HCT116 (cell line): Measurements from ENCODE around the gene LTC4S. TPM values are rescaled to one million over a fixed set of nuclear protein-coding genes. Genes with fewer than 3 reads are reported as not detected.

Source experiments
- ATAC-seq: fragments of 200-7000 bp; cut with Tn5 transposase; 2 replicates; pipeline ENCODE4 v1.9.1; 2020; ENCODE audit warnings: mild to moderate bottlenecking, moderate library complexity
- BruUV-seq: library from RNA; stranded (reverse); fragments of 400-500 nt; replicated peaks from 2 replicates; lab custom pipeline; 2021; lab: Mats Ljungman, UMichigan
- CTCF ChIA-PET: fragments of 300-600 bp; sonication (Branson Sonifier 250); formaldehyde crosslinking; loops from one replicate; lab custom pipeline; 2021; ENCODE audit warnings: antibody characterized with exemption; lab: Charles Lee
- POLR2A ChIA-PET: fragments of 300-600, 350-600 bp; sonication (Branson Sonifier 250); formaldehyde crosslinking; loops from one replicate; lab custom pipeline; 2021; ENCODE audit warnings: antibody characterized with exemption; lab: Charles Lee
- RAD21 ChIA-PET, 2 experiments: fragments of 300-600 bp; sonication (Branson Sonifier 250); formaldehyde crosslinking; loops; one replicate each; lab custom pipeline; 2023; ENCODE audit warnings: low total read pairs in 2 of 2; ENCODE audit not compliant: uncharacterized antibody in 2 of 2, unreplicated experiment in 2 of 2, low non-redundant PET in 1 of 2; lab: Charles Lee
- DNase-seq: peaks from one replicate; pipeline ENCODE4 v3.0.0-alpha.2; 2010; ENCODE audit warnings: low read depth, low spot score
- H2AFZ ChIP-seq: fragments of 200-600 bp; shearing (Covaris generic), sonication (generic); 2 replicates; pipeline ENCODE4 v1.6.1; 2017; ENCODE audit warnings: low read depth, mixed run types, mixed read lengths, antibody characterized with exemption, low read length; ENCODE audit not compliant: poor library complexity, severe bottlenecking
- H3K27ac ChIP-seq: 2 replicates; pipeline ENCODE4 v1.5.1; 2012; ENCODE audit warnings: low read depth, low read length
- H3K27me3 ChIP-seq: fragments of 200-600 bp; sonication (generic); 2 replicates; pipeline ENCODE4 v1.6.1; 2016; ENCODE audit warnings: mixed run types, low read length, mixed read lengths; ENCODE audit not compliant: insufficient read depth
- H3K36me3 ChIP-seq, 2 experiments: fragments of 200-500 bp in 1 of 2; fragments of 200-600 bp in 1 of 2; sonication (Bioruptor generic) in 1 of 2; sonication (generic) in 1 of 2; 2 replicates each; pipeline versions ENCODE4 v1.5.1 to v1.6.1; 2014 to 2016; ENCODE audit warnings: low read length in 2 of 2, inconsistent platforms in 1 of 2, mixed read lengths in 1 of 2, mixed run types in 1 of 2; ENCODE audit not compliant: insufficient read depth in 2 of 2, control insufficient read depth in 1 of 2
- H3K4me1 ChIP-seq, 2 experiments: fragments of 200-600 bp in 1 of 2; sonication (generic) in 1 of 2; 2 replicates each; pipeline versions ENCODE4 v1.5.1 to v1.6.1; 2012 to 2017; ENCODE audit warnings: low read length in 2 of 2, inconsistent platforms in 1 of 2, mild to moderate bottlenecking in 1 of 2, mixed read lengths in 1 of 2, mixed run types in 1 of 2, moderate library complexity in 1 of 2; ENCODE audit not compliant: insufficient read depth in 2 of 2, control insufficient read depth in 1 of 2
- H3K4me2 ChIP-seq: fragments of 200-600 bp; sonication (generic); 2 replicates; pipeline ENCODE4 v1.6.1; 2017; ENCODE audit warnings: mixed run types, low read length, mixed read lengths
- H3K4me3 ChIP-seq, 2 experiments: fragments of 200-600 bp in 1 of 2; sonication (generic) in 1 of 2; replicated peaks in 1 of 2; 2 replicates each; pipeline ENCODE4 v1.5.1; 2011 to 2016; ENCODE audit warnings: low read length in 2 of 2, control low read depth in 1 of 2, low read depth in 1 of 2, mild to moderate bottlenecking in 1 of 2, mixed read lengths in 1 of 2, mixed run types in 1 of 2
- H3K79me2 ChIP-seq: fragments of 200-600 bp; sonication (generic); 2 replicates; pipeline ENCODE4 v1.6.1; 2017; ENCODE audit warnings: mild to moderate bottlenecking, mixed run types, low read length, moderate library complexity, mixed read lengths; ENCODE audit not compliant: insufficient read depth
- H3K9ac ChIP-seq: fragments of 200-600 bp; sonication (generic); 2 replicates; pipeline ENCODE4 v1.6.1; 2016; ENCODE audit warnings: low read length, mixed read lengths
- H3K9me2 ChIP-seq: fragments of 200-600 bp; sonication (generic), shearing (Covaris generic); 2 replicates; pipeline ENCODE4 v1.6.1; 2017; ENCODE audit warnings: mixed run types, mild to moderate bottlenecking, moderate library complexity; ENCODE audit not compliant: insufficient read depth
- H3K9me3 ChIP-seq, 2 experiments: fragments of 200-500 bp in 1 of 2; fragments of 200-600 bp in 1 of 2; sonication (Bioruptor generic) in 1 of 2; sonication (generic) in 1 of 2; 2 replicates each; pipeline ENCODE4 v1.6.1; 2014 to 2017; ENCODE audit warnings: low read length in 2 of 2, mixed read lengths in 2 of 2, inconsistent platforms in 1 of 2, low read depth in 1 of 2, mild to moderate bottlenecking in 1 of 2, mixed run types in 1 of 2, moderate library complexity in 1 of 2; ENCODE audit not compliant: control insufficient read depth in 1 of 2, insufficient read depth in 1 of 2
- H4K20me1 ChIP-seq: fragments of 200-600 bp; sonication (generic), shearing (Covaris generic); 2 replicates; pipeline ENCODE4 v1.6.1; 2017; ENCODE audit warnings: mixed run types, mild to moderate bottlenecking, moderate library complexity; ENCODE audit not compliant: insufficient read depth
- CBX3 ChIP-seq: IDR thresholded peaks from 2 replicates; pipeline ENCODE4 v1.6.1; 2012; ENCODE audit warnings: low read depth
- CEBPB ChIP-seq: IDR thresholded peaks from 2 replicates; pipeline ENCODE4 v1.6.1; 2012; ENCODE audit warnings: low read depth
- EGR1 ChIP-seq: IDR thresholded peaks from 2 replicates; pipeline ENCODE4 v1.6.1; 2012; ENCODE audit warnings: low read depth
- EZH2phosphoT487 ChIP-seq: fragments of 200-600 bp; IDR thresholded peaks from 2 replicates; pipeline ENCODE4 v1.6.1; 2018; ENCODE audit warnings: antibody characterized with exemption, borderline replicate concordance
- MAX ChIP-seq: IDR thresholded peaks from 2 replicates; pipeline ENCODE4 v1.6.1; 2012
- POLR2A ChIP-seq: IDR thresholded peaks from 2 replicates; pipeline ENCODE4 v1.7.0; 2011; ENCODE audit warnings: borderline replicate concordance; ENCODE audit not compliant: insufficient read depth, insufficient read length; ENCODE audit errors: extremely low read depth
- RAD21 ChIP-seq: IDR thresholded peaks from 2 replicates; pipeline ENCODE4 v1.6.1; 2012; ENCODE audit warnings: low read depth, mild to moderate bottlenecking
- TCF7L2 ChIP-seq: IDR thresholded peaks from 2 replicates; pipeline ENCODE4 v1.7.0; 2011; ENCODE audit warnings: borderline replicate concordance, inconsistent platforms; ENCODE audit not compliant: insufficient read depth, insufficient read length; ENCODE audit errors: extremely low read depth
- ZBTB33 ChIP-seq: IDR thresholded peaks from 2 replicates; pipeline ENCODE4 v1.6.1; 2011; ENCODE audit warnings: mild to moderate bottlenecking, low read length, moderate library complexity; ENCODE audit not compliant: insufficient replicate concordance; ENCODE audit errors: extremely low read depth
- ZFX ChIP-seq: fragments of 450-650 bp; IDR thresholded peaks from 2 replicates; pipeline ENCODE4 v1.6.1; 2017
- intact Hi-C: fragments of 100-400 bp; cut with micrococcal nuclease; formaldehyde crosslinking; loops from 2 replicates; pipeline ENCODE4 v1.10.0; 2022
- total RNA-seq: library from RNA; stranded (reverse); gene quantifications from one replicate; pipeline ENCODE4 v1.2.1, GENCODE V29; 2021; ENCODE audit not compliant: unreplicated experiment
- TF ChIP-seq, protein P1 (sequence below): IDR thresholded peaks from 2 replicates; pipeline ENCODE4 v1.6.1; 2012
- TF ChIP-seq, protein P2 (sequence below): IDR thresholded peaks from 2 replicates; pipeline ENCODE4 v1.6.1; 2012; ENCODE audit warnings: low read depth

LTC4S gene
- total RNA-seq, 1 experiment from 2014 or later, result 5.0 TPM

GRCh38 chr5:179767496-179768100, 26.2 kb upstream of the LTC4S start:
- Histone ChIP-seq H3K9me2 (no peaks in the 10 kb centered on the region), H3K9ac (no peak overlapping the region), H4K20me1 (peaks cover 9% of the 10 kb centered on the region; the same call in 1 of the 2 replicates), H3K4me2 (no peak overlapping the region), H3K27me3 (no peaks in the 10 kb centered on the region), H2AFZ (no peak overlapping the region), H3K79me2 (peaks cover 52% of the 10 kb centered on the region), H3K9me3 (no peaks in the 10 kb centered on the region), H3K27ac (no peak overlapping the region), H3K36me3 (peaks cover 34 to 35% of the 10 kb centered on the region in 2 experiments; a peak in 3 of 4 replicates), H3K4me1 (peaks cover 10 to 18% of the 10 kb centered on the region in 2 experiments), H3K4me3 (no peak overlapping the region)
- DNase-seq (no peak), ATAC-seq (no peak)
- TF ChIP-seq EZH2phosphoT487, result no peak
- no peak for TF ChIP-seq ZFX
- no peak for TF ChIP-seq TCF7L2
- no peak for TF ChIP-seq CEBPB
- TF ChIP-seq POLR2A, result no peak
- TF ChIP-seq MAX, result no peak
- TF ChIP-seq, protein P1, sequence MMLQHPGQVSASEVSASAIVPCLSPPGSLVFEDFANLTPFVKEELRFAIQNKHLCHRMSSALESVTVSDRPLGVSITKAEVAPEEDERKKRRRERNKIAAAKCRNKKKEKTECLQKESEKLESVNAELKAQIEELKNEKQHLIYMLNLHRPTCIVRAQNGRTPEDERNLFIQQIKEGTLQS, result no peak
- no peak for TF ChIP-seq EGR1
- no peak for TF ChIP-seq RAD21
- no peak for TF ChIP-seq ZBTB33
- TF ChIP-seq, protein P2, sequence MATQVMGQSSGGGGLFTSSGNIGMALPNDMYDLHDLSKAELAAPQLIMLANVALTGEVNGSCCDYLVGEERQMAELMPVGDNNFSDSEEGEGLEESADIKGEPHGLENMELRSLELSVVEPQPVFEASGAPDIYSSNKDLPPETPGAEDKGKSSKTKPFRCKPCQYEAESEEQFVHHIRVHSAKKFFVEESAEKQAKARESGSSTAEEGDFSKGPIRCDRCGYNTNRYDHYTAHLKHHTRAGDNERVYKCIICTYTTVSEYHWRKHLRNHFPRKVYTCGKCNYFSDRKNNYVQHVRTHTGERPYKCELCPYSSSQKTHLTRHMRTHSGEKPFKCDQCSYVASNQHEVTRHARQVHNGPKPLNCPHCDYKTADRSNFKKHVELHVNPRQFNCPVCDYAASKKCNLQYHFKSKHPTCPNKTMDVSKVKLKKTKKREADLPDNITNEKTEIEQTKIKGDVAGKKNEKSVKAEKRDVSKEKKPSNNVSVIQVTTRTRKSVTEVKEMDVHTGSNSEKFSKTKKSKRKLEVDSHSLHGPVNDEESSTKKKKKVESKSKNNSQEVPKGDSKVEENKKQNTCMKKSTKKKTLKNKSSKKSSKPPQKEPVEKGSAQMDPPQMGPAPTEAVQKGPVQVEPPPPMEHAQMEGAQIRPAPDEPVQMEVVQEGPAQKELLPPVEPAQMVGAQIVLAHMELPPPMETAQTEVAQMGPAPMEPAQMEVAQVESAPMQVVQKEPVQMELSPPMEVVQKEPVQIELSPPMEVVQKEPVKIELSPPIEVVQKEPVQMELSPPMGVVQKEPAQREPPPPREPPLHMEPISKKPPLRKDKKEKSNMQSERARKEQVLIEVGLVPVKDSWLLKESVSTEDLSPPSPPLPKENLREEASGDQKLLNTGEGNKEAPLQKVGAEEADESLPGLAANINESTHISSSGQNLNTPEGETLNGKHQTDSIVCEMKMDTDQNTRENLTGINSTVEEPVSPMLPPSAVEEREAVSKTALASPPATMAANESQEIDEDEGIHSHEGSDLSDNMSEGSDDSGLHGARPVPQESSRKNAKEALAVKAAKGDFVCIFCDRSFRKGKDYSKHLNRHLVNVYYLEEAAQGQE, result no peak
- TF ChIP-seq CBX3, result no peak
- ChIA-PET CTCF (no interaction called here), RAD21 (no interaction called here), POLR2A (no interaction called here)
- no TSS peak for BruUV-seq
- intact Hi-C loops, result loop anchor here (10.0 kb wide), 1 partner anchor 217 kb away; no protein-coding TSS in a partner anchor
